Muscle layer of duodenum (tissue), 2 donors: ENCODE measurements around the gene DBX1.
"Not testable (repeated sequence)": the region's sequence is repeated elsewhere in the genome, so short reads cannot be mapped to it uniquely, and the experiment has no call there.

ENCODE experiments used
- H3K27ac ChIP-seq: one replicate; pipeline ENCODE4 v1.7.0; 2013; ENCODE audit warnings: mild to moderate bottlenecking, low read length
- H3K27me3 ChIP-seq: one replicate; pipeline ENCODE4 v1.7.0; 2013; ENCODE audit warnings: low read depth, mild to moderate bottlenecking, control low read depth, low read length
- H3K36me3 ChIP-seq, 2 donors: one replicate each; pipeline ENCODE4 v1.7.0; 2013; ENCODE audit warnings: low read length in 2 of 2, control low read depth in 1 of 2, mild to moderate bottlenecking in 1 of 2; ENCODE audit not compliant: insufficient read depth in 2 of 2, control insufficient read depth in 1 of 2
- H3K4me1 ChIP-seq, 2 donors: one replicate each; pipeline ENCODE4 v1.7.0; 2013; ENCODE audit warnings: low read length in 2 of 2, mild to moderate bottlenecking in 2 of 2, control low read depth in 1 of 2, moderate library complexity in 1 of 2; ENCODE audit not compliant: insufficient read depth in 2 of 2, control insufficient read depth in 1 of 2
- H3K4me3 ChIP-seq, 2 donors: one replicate each; pipeline ENCODE4 v1.7.0; 2013; ENCODE audit warnings: low read length in 2 of 2, low read depth in 1 of 2, mild to moderate bottlenecking in 1 of 2
- H3K9me3 ChIP-seq, 2 donors: one replicate each; pipeline ENCODE4 v1.7.0; 2013; ENCODE audit warnings: low read length in 2 of 2, control low read depth in 1 of 2, mild to moderate bottlenecking in 1 of 2; ENCODE audit not compliant: control insufficient read depth in 1 of 2
- donor health status: healthy.

DBX1 gene, protein sequence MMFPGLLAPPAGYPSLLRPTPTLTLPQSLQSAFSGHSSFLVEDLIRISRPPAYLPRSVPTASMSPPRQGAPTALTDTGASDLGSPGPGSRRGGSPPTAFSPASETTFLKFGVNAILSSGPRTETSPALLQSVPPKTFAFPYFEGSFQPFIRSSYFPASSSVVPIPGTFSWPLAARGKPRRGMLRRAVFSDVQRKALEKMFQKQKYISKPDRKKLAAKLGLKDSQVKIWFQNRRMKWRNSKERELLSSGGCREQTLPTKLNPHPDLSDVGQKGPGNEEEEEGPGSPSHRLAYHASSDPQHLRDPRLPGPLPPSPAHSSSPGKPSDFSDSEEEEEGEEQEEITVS

DNA sequence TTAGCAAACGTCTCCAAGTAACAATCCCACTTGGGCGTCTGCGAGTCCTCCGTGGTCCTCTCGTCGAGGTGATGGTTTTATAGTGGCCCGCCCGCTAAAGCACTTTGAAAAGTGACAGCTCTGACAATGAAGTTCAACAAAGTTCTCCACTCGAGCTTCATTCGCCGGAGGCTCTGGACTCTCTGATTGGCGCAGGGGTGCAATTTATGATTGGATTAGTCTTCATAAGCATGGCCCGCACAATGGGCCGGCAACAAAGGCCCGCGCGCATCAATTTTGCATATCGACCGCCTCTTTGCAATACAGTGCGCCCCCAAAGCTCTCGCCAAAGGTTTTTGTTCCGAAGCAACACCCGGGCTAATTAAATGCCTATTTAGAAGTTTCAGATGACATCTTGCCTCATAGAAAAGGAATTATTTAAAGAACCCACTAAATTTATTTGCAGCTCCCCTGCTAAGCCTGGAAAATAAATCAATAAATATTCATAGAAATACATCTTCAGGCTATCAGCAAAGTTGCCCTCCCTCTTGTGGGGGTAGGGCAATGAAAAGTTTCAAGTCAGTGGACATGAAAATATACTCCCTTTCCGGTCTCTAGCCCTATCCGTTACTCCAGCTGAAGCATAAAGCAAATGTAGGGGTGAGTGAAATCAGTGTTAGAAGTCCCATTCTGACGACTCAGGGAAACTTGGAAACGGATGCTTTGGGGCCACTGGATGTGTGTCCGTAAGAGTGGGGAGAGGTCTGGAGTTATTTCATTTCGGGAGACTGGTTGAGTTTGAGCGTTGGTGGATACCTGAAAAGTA is at the start of gene DBX1:
Gene DBX1 (minus strand): TSS at position 51 of the 805 bp plus-strand sequence. CDS start 151 bp downstream, outside the sequence.
- Histone ChIP-seq H3K27ac (no peak within 1 kb of the TSS), H3K27me3 (peaks cover 87% of the 10 kb centered on the region), H3K9me3 (peaks cover 0 to 8% of the 10 kb centered on the region in 2 donors), H3K4me3 (no peak within 1 kb of the TSS), H3K4me1 (peaks cover 0 to 32% of the 10 kb centered on the region in 2 donors), H3K36me3 (no peaks in the 10 kb centered on the region)

DNA sequence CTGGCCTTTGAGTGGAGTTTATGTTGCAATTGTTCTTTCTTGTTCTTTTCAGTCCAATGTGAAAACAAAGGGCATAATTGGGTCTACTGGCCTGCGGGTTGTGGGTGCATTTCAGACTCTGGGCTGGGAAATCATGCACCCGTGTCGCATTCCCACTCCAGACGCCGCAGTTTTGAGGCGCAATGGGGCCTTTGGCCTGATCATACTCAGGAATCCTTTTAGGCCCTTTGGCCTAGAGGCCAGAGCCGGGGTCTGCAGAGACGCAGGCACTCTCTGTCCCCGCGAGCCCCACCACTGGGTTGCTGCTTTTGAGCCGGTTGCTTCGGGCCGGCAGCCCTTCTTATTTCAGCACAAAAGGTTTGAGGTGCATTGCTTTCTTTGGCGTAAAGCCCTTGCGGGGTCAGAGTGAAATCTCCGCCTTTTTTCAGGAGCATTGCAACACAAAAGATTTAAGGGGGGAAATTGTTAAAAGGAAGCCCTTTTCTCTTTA is 48.4 kb upstream of the DBX1 start:
- peaks cover 20% of the 10 kb centered on the region for H3K27me3 ChIP-seq

DNA sequence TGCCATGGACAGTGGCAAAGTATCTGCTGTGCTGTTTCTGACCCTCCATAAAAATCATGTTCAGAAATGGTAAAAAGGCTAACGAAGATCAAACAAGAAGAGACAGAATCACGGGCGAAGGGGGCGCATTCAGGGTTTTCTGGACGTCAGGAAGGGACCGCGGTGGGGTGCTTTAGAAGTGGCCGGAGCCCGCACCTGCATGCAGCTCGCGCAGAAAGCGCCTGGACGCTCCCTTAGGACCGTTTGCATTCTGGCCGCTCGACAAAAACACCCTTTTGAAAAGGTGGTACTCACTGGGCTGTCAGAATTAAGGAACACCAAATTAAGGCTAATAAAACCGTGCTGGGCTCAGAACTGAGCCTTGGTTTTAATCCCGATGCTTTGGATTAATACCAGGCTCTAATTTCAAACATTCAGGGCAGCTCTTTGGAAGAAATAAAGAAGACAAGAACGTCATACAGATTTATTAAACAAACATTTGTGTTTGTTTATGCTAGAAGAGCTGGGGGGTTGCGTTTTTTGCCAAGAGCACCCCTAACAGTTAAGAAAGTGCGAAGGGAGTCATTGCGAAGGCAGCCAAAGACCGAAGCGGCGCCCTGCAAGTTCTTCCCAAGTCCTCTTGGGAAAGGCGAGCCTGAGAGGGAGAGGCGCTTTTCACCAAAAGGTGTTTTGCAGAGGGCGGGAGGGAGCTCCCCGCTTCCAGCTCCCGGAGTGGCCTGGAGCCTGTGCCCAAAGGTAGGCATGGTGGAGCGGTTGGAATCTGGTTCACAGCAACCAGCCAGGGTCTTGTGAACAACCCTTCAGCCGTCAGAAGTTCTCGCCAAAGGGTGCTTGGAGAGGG is 47.7 kb upstream of the DBX1 start:
- H3K27me3 ChIP-seq: peaks cover 20% of the 10 kb centered on the region
- H3K4me3 ChIP-seq: no peak overlapping the region
- H3K4me1 ChIP-seq: no peaks in the 10 kb centered on the region
- no peaks in the 10 kb centered on the region for H3K36me3 ChIP-seq
- no peaks in the 10 kb centered on the region for H3K9me3 ChIP-seq
- no peak overlapping the region for H3K27ac ChIP-seq

More for the DNA sequence above, 48.4 kb upstream of the DBX1 start:
- no peaks in the 10 kb centered on the region for H3K36me3 ChIP-seq
- H3K27ac ChIP-seq: no peak overlapping the region
- H3K4me1 ChIP-seq: no peaks in the 10 kb centered on the region
- H3K4me3 ChIP-seq: no peak overlapping the region
- no peaks in the 10 kb centered on the region for H3K9me3 ChIP-seq

DNA sequence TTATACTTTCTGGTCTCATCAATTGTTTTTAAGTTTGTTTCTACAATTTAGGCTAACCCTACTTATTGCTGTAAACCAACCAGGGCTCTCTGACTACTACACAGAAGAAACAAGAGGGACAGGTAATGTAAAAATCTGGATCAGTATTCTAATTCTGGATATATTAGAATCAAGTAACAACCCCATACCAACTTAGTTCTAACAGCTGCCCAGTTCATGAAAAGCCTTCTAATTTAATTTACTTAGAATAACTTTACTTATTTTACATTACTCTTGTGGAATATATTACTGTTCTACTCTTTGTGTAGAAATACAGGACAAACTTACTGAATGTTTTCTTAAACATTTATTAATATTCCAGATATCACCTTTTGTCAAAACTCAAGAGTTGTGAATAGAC is 45.5 kb upstream of the DBX1 start:
- Histone ChIP-seq H3K4me3 (no peak overlapping the region), H3K36me3 (no peaks in the 10 kb centered on the region), H3K27me3 (peaks cover 20% of the 10 kb centered on the region), H3K4me1 (no peaks in the 10 kb centered on the region), H3K27ac (no peak overlapping the region), H3K9me3 (no peaks in the 10 kb centered on the region)

DNA sequence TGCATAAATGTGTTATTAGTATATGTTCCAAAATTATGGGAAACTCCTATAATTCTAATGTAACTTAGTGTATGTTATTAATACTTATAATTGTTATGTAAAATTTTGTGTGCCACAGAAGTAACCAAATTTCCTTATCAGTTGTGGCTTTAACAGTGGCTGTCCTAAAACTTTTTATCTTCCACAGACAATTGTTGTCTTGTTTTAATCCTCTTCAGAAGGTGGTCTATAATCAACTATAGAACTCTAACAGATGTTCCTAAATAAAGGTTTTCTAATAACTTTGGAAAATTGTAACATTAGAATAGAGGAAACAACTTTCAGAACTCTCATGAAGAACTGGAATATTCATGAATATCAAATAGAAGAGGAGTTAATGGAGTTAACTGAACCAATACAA is 44.4 kb upstream of the DBX1 start:
- Histone ChIP-seq H3K27ac (no peak overlapping the region), H3K9me3 (no peaks in the 10 kb centered on the region), H3K36me3 (no peaks in the 10 kb centered on the region), H3K27me3 (peaks cover 20% of the 10 kb centered on the region), H3K4me1 (no peaks in the 10 kb centered on the region), H3K4me3 (no peak overlapping the region)

DNA sequence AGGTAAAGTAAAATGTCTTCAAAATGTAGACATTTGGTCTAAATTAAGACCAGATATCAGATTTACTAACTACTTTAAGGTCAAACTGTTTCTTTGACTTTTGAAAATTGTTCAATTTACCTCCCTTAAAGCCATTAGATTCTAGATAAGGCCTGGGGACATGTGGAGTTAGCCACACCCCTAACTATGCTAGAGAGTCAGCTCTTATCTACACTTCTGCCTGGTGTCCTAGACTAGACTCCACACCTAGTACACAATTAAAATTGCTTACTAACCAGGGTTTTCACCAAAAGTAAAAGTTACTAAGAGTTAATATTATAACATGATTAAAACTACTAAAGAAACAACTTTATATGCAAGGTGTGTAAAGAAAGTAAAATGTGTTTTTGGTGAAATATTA is 43.6 kb upstream of the DBX1 start:
- Histone ChIP-seq H3K27me3 (peaks cover 20% of the 10 kb centered on the region), H3K27ac (no peak overlapping the region), H3K4me3 (no peak overlapping the region), H3K4me1 (no peaks in the 10 kb centered on the region), H3K9me3 (no peaks in the 10 kb centered on the region), H3K36me3 (no peaks in the 10 kb centered on the region)

DNA sequence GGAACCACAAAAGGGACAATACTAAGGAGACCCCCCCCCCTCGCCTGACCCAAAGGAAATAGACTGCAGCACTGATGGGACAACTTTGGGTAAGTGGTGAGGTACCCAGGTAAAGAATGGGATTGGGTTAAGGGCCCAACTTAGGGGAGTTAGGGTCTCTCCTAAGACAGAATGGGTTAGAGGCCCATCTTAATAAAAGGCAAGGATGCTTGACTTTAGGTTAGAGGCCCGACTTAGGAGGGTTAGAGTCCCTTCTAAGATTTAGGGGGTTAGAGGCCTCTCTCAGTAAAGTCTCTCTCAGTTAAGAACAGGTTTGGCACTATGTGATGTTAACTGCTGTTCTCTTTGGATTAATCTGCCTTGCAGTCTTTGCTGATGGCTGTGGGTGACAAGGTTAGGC is 41.0 kb upstream of the DBX1 start:
- Histone ChIP-seq H3K27me3 (no peaks in the 10 kb centered on the region), H3K36me3 (no peaks in the 10 kb centered on the region), H3K27ac (no peak overlapping the region), H3K4me1 (no peaks in the 10 kb centered on the region), H3K4me3 (no peak overlapping the region), H3K9me3 (no peaks in the 10 kb centered on the region)

DNA sequence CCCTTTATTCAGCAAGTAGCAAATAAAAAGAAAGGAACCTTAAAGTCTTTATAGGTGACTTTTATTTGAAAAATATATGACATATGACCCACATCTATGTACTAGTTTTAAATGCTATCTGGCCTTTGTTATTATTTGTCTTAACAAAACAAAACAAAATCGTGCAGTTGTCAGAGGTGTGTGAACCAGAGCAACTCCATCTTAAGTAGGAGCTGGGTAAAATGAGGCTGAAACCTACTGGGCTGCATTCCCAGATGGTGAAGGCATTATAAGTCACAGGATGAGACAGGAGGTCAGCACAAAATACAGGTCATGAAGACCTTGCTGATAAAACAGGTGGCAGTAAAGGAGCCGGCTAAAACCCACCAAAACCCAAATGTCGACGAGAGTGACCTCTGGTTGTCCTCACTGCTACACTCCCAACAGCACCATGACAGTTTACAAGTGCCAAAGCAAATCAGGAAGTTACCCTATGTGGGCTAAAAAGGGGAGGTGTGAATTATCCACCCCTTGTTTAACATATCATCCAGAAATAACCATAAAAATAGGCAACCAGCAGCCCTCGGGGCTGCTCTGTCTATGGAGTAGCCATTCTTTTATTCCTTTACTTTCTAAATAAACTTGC is 40.2 kb upstream of the DBX1 start:
- H3K4me1 ChIP-seq, H3K36me3 ChIP-seq, H3K27me3 ChIP-seq, H3K27ac ChIP-seq, H3K9me3 ChIP-seq, H3K4me3 ChIP-seq: not testable (repeated sequence)

DNA sequence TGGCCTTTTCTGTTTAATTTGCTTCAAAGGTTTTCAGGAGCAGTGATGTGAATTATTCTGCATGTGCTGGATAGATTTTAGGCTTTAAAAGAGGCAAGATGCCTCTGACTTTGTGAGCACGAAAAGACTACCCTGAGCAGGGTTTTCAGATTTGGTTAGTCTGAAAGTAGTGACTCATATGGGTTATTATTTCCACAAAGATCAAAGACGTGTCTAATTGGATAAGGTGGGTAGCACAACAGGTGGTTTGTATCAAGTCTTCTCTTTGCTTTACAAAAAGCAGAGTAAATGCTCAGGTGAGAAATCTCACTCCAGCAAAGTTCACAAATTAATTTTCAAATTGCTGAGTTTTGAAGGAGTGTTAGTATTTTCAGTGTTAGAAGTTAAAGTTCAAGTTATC is 37.6 kb upstream of the DBX1 start:
- Histone ChIP-seq H3K9me3 (no peaks in the 10 kb centered on the region), H3K4me3 (no peak overlapping the region), H3K27ac (no peak overlapping the region)

DNA sequence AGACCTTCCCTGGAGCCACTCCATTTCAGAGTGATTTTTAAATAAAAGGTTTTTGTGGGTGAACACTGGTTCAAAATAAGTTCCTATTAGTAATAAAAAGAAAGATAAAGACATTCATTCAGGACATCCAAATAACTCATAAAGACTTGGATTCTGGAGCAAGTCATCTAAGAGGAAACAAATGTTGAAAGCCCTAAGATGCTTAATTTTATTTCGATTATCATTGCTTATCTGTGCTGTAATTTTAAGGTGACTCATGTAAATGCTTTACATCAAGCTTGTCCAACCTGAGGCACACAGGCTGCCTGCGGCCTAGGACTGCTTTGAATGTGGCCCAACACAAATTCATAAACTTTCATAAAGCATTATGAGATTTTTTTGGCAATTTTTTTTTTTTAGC is 34.2 kb upstream of the DBX1 start:
- no peaks in the 10 kb centered on the region for H3K4me1 ChIP-seq
- no peak overlapping the region for H3K27ac ChIP-seq
- no peaks in the 10 kb centered on the region for H3K36me3 ChIP-seq
- no peak overlapping the region for H3K4me3 ChIP-seq
- H3K9me3 ChIP-seq: no peaks in the 10 kb centered on the region
- no peaks in the 10 kb centered on the region for H3K27me3 ChIP-seq

More for the DNA sequence above, 37.6 kb upstream of the DBX1 start:
- no peaks in the 10 kb centered on the region for H3K4me1 ChIP-seq
- H3K27me3 ChIP-seq: no peaks in the 10 kb centered on the region
- no peaks in the 10 kb centered on the region for H3K36me3 ChIP-seq
